ENCODE data around the gene GNAO1.
A peak's percentile ranks its signal among the peaks of the same experiment; 100 is the strongest.

Gene GNAO1

GRCh38 chr16:56329887-56330286 is 138.6 kb downstream of the GNAO1 start:
- Histone ChIP-seq H3K4me2 (ENCODE audit: low read depth, low read length) (no peak overlapping the region), H4K20me1 (ENCODE audit: insufficient read depth, low read length) (no peaks in the 10 kb centered on the region), H3K4me3 (ENCODE audit: low read length) (no peak overlapping the region), H3K9me2 (replicated peaks; ENCODE audit: insufficient read depth, low read length) (no peaks in the 10 kb centered on the region), H3K27ac (ENCODE audit: low read length) (no peak overlapping the region), H3K9ac (ENCODE audit: low read length) (no peak overlapping the region), H2AFZ (ENCODE audit: low read length) (no peak overlapping the region), H3K27me3 (replicated peaks; ENCODE audit: insufficient read depth, low read length) (peaks cover 7% of the 10 kb centered on the region; the same call in 1 of the 2 replicates), H3K9me3 (replicated peaks; ENCODE audit: insufficient read depth, low read length) (no peaks in the 10 kb centered on the region), H3K36me3 (replicated peaks; ENCODE audit: insufficient read depth, low read length) (no peaks in the 10 kb centered on the region), H3F3A (ENCODE audit: insufficient read depth, low read length) (no peaks in the 10 kb centered on the region), H3K4me1 (ENCODE audit: low read length) (no peaks in the 10 kb centered on the region), H3K79me2 (ENCODE audit: low read length) (no peaks in the 10 kb centered on the region)
- no peak for TF ChIP-seq EZH2phosphoT487 (IDR thresholded peaks at IDR 0.05; ENCODE audit: low read length)
- TF ChIP-seq EZH2 (optimal IDR thresholded peaks at IDR 0.05; ENCODE audit: low read depth, low read length): no peak
- no peak for TF ChIP-seq CTCF (IDR thresholded peaks at IDR 0.05; ENCODE audit: low read length)
- DNase-seq: no peak

- H3K4me2 ChIP-seq (ENCODE audit: low read depth, low read length): no peak overlapping the region
- H3K79me2 ChIP-seq (ENCODE audit: low read length): no peaks in the 10 kb centered on the region
- no peak overlapping the region for H3K9ac ChIP-seq (ENCODE audit: low read length)
- H3F3A ChIP-seq (ENCODE audit: insufficient read depth, low read length): no peaks in the 10 kb centered on the region
- H3K36me3 ChIP-seq (replicated peaks; ENCODE audit: insufficient read depth, low read length): no peaks in the 10 kb centered on the region
- no peak overlapping the region for H3K27ac ChIP-seq (ENCODE audit: low read length)
- no peak for DNase-seq
- no peaks in the 10 kb centered on the region for H3K4me1 ChIP-seq (ENCODE audit: low read length)
- H3K4me3 ChIP-seq (ENCODE audit: low read length): no peak overlapping the region
- TF ChIP-seq CTCF (IDR thresholded peaks at IDR 0.05; ENCODE audit: low read length): no peak
- TF ChIP-seq EZH2phosphoT487 (IDR thresholded peaks at IDR 0.05; ENCODE audit: low read length): no peak
- no peak for TF ChIP-seq EZH2 (optimal IDR thresholded peaks at IDR 0.05; ENCODE audit: low read depth, low read length)
- no peaks in the 10 kb centered on the region for H3K9me2 ChIP-seq (replicated peaks; ENCODE audit: insufficient read depth, low read length)
- H4K20me1 ChIP-seq (ENCODE audit: insufficient read depth, low read length): no peaks in the 10 kb centered on the region
- no peaks in the 10 kb centered on the region for H3K9me3 ChIP-seq (replicated peaks; ENCODE audit: insufficient read depth, low read length)
- H3K27me3 ChIP-seq (replicated peaks; ENCODE audit: insufficient read depth, low read length): peaks cover 7% of the 10 kb centered on the region; the same call in 1 of the 2 replicates
- H2AFZ ChIP-seq (ENCODE audit: low read length): 0 out of 2 replicates have a peak overlapping the region, but pooled peaks have one; percentile 3
Measured at GRCh38 chr16:56330476-56330875, 139.2 kb downstream of the GNAO1 start.

- no peaks in the 10 kb centered on the region for H3K9me3 ChIP-seq (replicated peaks; ENCODE audit: insufficient read depth, low read length)
- no peak overlapping the region for H3K27ac ChIP-seq (ENCODE audit: low read length)
- no peaks in the 10 kb centered on the region for H3K9me2 ChIP-seq (replicated peaks; ENCODE audit: insufficient read depth, low read length)
- TF ChIP-seq CTCF (IDR thresholded peaks at IDR 0.05; ENCODE audit: low read length): no peak
- no peak for TF ChIP-seq EZH2 (optimal IDR thresholded peaks at IDR 0.05; ENCODE audit: low read depth, low read length)
- H3K27me3 ChIP-seq (replicated peaks; ENCODE audit: insufficient read depth, low read length): peaks cover 8% of the 10 kb centered on the region; the same call in 1 of the 2 replicates
- no peaks in the 10 kb centered on the region for H3K4me1 ChIP-seq (ENCODE audit: low read length)
- H3F3A ChIP-seq (ENCODE audit: insufficient read depth, low read length): no peaks in the 10 kb centered on the region
- no peak overlapping the region for H3K9ac ChIP-seq (ENCODE audit: low read length)
- no peaks in the 10 kb centered on the region for H3K79me2 ChIP-seq (ENCODE audit: low read length)
- H2AFZ ChIP-seq (ENCODE audit: low read length): peak overlapping the region; percentile 40; the same call in 1 of the 2 replicates
- H3K4me3 ChIP-seq (ENCODE audit: low read length): no peak overlapping the region
- no peak overlapping the region for H3K4me2 ChIP-seq (ENCODE audit: low read depth, low read length)
- DNase-seq: no peak
- H4K20me1 ChIP-seq (ENCODE audit: insufficient read depth, low read length): no peaks in the 10 kb centered on the region
- H3K36me3 ChIP-seq (replicated peaks; ENCODE audit: insufficient read depth, low read length): no peaks in the 10 kb centered on the region
Measured at GRCh38 chr16:56331399-56331798, 140.1 kb downstream of the GNAO1 start.

Measured in MM.1S (cell line).